ENCODE results near the gene KRTAP4-7. TPM values are rescaled to one million over a fixed set of nuclear protein-coding genes. Genes with fewer than 3 reads are reported as not detected.
"Not testable (repeated sequence)": the region's sequence is repeated elsewhere in the genome, so short reads cannot be mapped to it uniquely, and the experiment has no call there.

KRTAP4-7 gene
- polyA plus RNA-seq (2012; ENCODE audit: insufficient read depth, insufficient read length), result not detected

DNA sequence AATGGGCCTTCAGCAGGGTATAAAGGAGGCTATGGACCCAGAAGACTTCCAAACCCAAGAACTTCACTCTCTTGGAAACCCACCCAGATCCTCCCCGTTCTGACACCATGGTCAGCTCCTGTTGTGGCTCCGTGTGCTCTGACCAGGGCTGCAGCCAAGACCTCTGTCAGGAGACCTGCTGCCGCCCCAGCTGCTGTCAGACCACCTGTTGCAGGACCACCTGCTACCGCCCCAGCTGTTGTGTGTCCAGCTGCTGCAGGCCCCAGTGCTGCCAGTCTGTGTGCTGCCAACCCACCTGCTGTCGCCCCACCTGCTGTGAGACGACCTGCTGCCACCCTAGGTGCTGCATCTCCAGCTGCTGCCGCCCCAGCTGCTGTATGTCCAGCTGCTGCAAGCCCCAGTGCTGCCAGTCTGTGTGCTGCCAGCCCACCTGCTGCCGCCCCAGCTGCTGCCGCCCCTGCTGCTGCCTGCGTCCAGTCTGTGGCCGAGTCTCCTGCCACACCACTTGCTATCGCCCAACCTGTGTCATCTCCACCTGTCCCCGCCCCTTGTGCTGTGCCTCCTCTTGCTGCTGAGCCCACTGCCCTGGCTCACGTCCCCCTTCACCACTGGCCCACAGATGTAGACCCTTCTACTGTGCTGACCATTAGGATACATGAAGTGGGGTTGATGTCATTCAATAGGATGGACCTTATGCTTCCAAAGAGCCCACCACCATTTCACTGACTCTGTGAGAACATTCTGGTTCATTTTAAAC, at the start of gene KRTAP4-7:
Gene KRTAP4-7 (plus strand): TSS at position 51 of the 757 bp plus-strand sequence. CDS start 57 bp downstream, at position 108.
- not testable (repeated sequence) for DNase-seq (ENCODE audit: low read depth, low spot score); H3K4me3 ChIP-seq (ENCODE audit: low read length)

DNA sequence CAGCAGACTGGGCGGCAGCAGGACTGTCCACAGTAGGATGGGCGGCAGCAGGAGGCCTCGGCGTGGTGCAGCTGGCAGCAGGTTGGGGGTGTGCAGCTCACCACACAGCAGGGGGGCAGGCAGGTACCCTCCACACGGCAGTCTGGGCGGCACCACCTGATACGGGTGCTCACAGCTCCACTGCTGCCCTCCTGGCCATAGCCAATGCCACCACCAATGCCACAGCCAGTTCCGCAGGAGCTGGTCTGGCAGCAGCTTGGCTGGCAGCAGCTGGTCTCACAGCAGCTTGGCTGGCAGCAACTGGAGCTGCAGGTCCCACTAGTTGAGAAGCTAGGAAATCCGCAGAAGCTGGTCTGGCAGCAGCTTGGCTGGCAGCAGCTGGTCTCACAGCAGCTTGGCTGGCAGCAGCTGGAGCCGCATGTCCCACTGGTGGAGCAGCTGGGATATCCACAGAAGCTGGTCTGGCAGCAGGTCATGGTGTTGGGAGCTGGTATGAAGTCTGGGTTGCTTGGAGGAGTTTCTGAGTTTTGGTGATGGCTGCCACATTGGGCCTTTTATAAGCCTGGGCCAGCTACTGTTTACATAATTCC, 49.5 kb upstream of the KRTAP4-7 start, which contains the start of gene KRTAP1-3:
Gene KRTAP1-3 (minus strand): TSS at position 529 of the 590 bp plus-strand sequence. CDS start 53 bp downstream, at position 476.
- not testable (repeated sequence) for DNase-seq (ENCODE audit: low read depth, low spot score); H3K4me3 ChIP-seq (ENCODE audit: low read length)

GRCh38 chr17:41037853-41038350, 46.0 kb upstream of the KRTAP4-7 start:
- no peak overlapping the region for H3K4me3 ChIP-seq (ENCODE audit: low read length)
- no peak for DNase-seq (ENCODE audit: low read depth, low spot score)

- DNase-seq (ENCODE audit: low read depth, low spot score); H3K4me3 ChIP-seq (ENCODE audit: low read length): not testable (repeated sequence)
Observed at GRCh38 chr17:41040783-41041571, 43.0 kb upstream of the KRTAP4-7 start, which contains the start of gene KRTAP1-1. Gene KRTAP1-1 (minus strand): TSS chr17:41041450. CDS start chr17:41041397, 53 bp downstream.

DNA sequence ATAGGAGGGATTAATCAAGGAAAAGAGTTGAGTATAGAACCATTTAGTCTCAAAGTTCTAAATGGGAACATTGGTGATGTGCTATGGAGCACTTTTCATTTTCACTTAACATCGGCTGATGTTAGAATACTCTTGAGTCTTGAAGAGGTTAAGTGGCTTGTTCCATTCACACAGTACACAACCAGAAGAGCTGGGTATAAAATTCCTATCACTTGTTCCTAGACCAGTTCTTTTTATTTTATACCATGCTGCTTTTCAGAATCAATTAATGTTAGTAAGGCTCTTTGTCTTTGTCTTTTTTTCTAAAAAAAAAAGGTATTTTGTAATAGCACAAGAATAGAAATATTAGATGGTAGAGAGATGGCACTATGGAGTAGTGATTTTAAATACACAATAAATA, 41.0 kb upstream of the KRTAP4-7 start:
- H3K4me3 ChIP-seq (ENCODE audit: low read length), result no peak overlapping the region
- DNase-seq (ENCODE audit: low read depth, low spot score), result no peak

- DNase-seq (ENCODE audit: low read depth, low spot score); H3K4me3 ChIP-seq (ENCODE audit: low read length): not testable (repeated sequence)
Observed at GRCh38 chr17:41046735-41047465, 37.0 kb upstream of the KRTAP4-7 start, which contains the start of gene KRTAP2-1. Gene KRTAP2-1 (minus strand): TSS chr17:41047316. CDS start chr17:41047267, 49 bp downstream.

- DNase-seq (ENCODE audit: low read depth, low spot score), result no peak
- H3K4me3 ChIP-seq (ENCODE audit: low read length), result no peak overlapping the region
Observed at GRCh38 chr17:41048441-41048840, 35.5 kb upstream of the KRTAP4-7 start.

DNA sequence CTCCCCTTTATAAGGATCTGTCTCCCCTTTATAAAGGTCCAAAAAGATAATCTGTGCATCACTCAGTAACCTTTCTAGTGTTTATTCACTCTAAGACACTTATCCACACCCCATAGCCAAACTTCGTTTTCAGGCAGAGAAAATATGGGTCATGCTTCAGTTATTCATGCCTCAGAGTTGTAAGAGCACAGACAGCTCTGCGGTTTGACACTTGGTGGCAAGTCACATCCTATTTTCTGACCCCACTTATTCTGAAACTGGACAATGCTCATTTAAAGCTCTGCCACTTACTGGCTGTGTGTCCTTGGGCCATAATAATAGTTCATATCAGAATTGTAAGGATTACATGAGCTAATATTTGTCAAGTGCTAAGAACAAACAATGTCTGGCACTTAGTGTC, 34.8 kb upstream of the KRTAP4-7 start:
- no peak overlapping the region for H3K4me3 ChIP-seq (ENCODE audit: low read length)

DNA sequence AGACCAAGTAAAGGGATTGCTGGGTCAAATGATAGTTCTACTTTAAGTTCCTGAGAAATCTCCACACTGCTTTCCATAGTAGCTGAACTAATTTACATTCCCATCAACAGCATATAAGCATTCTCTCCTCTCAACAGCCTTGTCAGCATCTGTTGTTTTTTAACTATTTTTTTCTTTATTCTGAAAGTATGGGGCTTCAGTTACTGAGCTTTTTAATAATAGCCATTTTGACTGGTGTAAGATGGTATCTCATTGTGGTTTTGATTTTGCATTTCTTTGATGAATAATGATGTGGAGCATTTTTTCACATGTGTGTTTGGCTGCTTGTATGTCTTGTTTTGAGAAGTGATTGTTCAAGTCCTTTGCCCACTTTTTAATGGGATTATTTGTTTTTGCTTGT, 31.4 kb upstream of the KRTAP4-7 start:
- DNase-seq (ENCODE audit: low read depth, low spot score), result no peak
- no peak overlapping the region for H3K4me3 ChIP-seq (ENCODE audit: low read length)

More for the DNA sequence above, 34.8 kb upstream of the KRTAP4-7 start:
- DNase-seq (ENCODE audit: low read depth, low spot score), result no peak

- no peak overlapping the region for H3K4me3 ChIP-seq (ENCODE audit: low read length)
- no peak for DNase-seq (ENCODE audit: low read depth, low spot score)
Observed at GRCh38 chr17:41054025-41054424, 29.9 kb upstream of the KRTAP4-7 start.

DNA sequence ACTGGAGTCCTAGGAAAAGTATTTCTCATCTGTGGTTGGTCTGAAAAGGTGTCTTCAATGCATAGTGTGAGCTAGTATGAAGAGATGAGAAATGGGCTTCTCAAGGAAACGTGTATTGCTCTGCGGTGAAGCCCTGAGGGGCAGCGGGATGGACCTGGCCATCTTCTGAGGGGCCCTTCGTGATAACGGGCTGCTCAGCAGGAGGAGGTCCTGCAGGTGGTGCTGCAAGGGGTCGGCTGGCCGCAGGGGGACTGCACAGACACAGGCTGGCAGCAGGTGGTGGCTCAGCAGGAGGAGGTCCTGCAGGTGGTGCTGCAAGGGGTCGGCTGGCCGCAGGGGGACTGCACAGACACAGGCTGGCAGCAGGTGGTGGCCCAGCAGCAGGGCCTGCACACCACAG, 29.4 kb upstream of the KRTAP4-7 start:
- not testable (repeated sequence) for H3K4me3 ChIP-seq (ENCODE audit: low read length); DNase-seq (ENCODE audit: low read depth, low spot score)

DNA sequence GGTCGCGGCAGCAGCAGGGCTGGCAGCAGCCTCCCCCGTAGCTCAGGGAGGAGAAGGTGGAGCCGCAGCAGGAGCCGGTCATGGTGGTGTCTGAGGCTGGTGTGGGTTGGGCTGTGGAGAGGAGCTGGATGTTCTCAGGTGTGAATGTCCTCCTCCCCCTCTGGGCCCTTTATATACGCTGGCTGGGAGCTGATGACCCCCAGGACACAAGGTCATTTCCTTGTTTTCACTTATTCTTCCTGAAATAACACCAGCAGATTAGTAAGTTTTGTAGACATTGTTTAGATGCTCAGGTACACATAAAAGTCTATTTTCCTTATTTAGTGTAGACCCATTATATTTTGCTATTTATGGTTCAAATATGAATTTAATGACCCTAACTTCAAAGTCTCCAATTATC, 28.8 kb upstream of the KRTAP4-7 start, which contains the start of gene KRTAP2-2:
Gene KRTAP2-2 (minus strand): TSS at position 101 of the 400 bp plus-strand sequence. CDS start 19 bp downstream, at position 82.
- DNase-seq (ENCODE audit: low read depth, low spot score); H3K4me3 ChIP-seq (ENCODE audit: low read length): not testable (repeated sequence)

GRCh38 chr17:41057547-41057946, 26.4 kb upstream of the KRTAP4-7 start:
- no peak for DNase-seq (ENCODE audit: low read depth, low spot score)
- H3K4me3 ChIP-seq (ENCODE audit: low read length), result no peak overlapping the region

GRCh38 chr17:41058741-41059140, 25.2 kb upstream of the KRTAP4-7 start:
- H3K4me3 ChIP-seq (ENCODE audit: low read length), result no peak overlapping the region
- no peak for DNase-seq (ENCODE audit: low read depth, low spot score)

DNA sequence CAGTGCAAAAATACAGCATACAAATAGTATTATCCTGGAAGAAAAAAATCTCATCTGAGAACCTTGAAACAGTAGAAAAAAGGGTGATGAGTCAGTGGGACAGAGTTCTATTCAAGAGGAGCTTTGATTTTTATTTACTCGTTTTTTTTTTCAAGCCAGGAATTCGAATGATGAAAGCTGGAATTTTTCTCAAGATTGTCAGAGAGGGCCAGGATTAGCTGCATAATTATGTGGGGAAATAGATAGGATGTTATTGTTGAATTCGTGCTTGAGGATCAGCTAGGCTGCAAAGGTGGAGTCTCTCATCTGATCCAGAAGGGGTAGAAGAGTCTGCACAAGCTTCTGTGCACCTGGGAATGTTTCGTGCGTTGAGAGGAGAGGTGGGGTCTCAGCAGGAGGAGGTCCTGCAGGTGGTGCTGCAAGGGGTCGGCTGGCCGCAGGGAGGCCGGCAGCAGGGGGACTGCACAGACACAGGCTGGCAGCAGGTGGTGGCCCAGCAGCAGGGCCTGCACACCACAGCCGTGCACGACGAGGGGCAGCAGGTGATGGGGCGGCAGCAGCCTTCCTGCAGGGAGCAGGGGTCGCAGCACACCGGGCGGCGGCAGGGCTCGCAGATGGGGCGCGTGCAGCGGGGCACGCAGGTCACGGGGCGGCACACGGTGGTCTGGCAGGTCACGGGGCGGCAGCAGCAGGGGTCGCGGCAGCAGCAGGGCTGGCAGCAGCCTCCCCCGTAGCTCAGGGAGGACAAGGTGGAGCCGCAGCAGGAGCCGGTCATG, 24.5 kb upstream of the KRTAP4-7 start:
- not testable (repeated sequence) for H3K4me3 ChIP-seq (ENCODE audit: low read length); DNase-seq (ENCODE audit: low read depth, low spot score)

- DNase-seq (ENCODE audit: low read depth, low spot score), result no peak
- no peak within 1 kb of the TSS for H3K4me3 ChIP-seq (ENCODE audit: low read length)
Observed at GRCh38 chr17:41060052-41060604, 23.8 kb upstream of the KRTAP4-7 start, which contains the start of gene KRTAP2-3. Gene KRTAP2-3 (minus strand): TSS chr17:41060114. CDS start chr17:41060050, 64 bp downstream.

GRCh38 chr17:41061964-41062363, 22.0 kb upstream of the KRTAP4-7 start:
- H3K4me3 ChIP-seq (ENCODE audit: low read length), result no peak overlapping the region
- no peak for DNase-seq (ENCODE audit: low read depth, low spot score)
